Neuronal stem cell (in vitro differentiated cells): ENCODE results near the gene EXT2.

Experiments
- DNase-seq: peaks from one replicate; pipeline ENCODE4 v3.0.0-alpha.2; 2013; ENCODE audit warnings: low spot score
- H2AFZ ChIP-seq: one replicate; pipeline ENCODE4 v1.6.1; 2013; ENCODE audit warnings: mild to moderate bottlenecking, low read length, inconsistent platforms
- H2AK5ac ChIP-seq: 2 replicates; pipeline ENCODE4 v1.6.1; 2013; ENCODE audit warnings: low read depth, mild to moderate bottlenecking, inconsistent platforms, low read length, moderate library complexity, mixed read lengths
- H2BK120ac ChIP-seq: 2 replicates; pipeline ENCODE4 v1.6.1; 2013; ENCODE audit warnings: low read depth, mild to moderate bottlenecking, inconsistent platforms, low read length, moderate library complexity, mixed read lengths
- H2BK12ac ChIP-seq: one replicate; pipeline ENCODE4 v1.6.1; 2013; ENCODE audit warnings: low read length, inconsistent platforms
- H2BK15ac ChIP-seq: 2 replicates; pipeline ENCODE4 v1.6.1; 2013; ENCODE audit warnings: mild to moderate bottlenecking, low read length, inconsistent platforms, mixed read lengths
- H2BK5ac ChIP-seq: one replicate; pipeline ENCODE4 v1.6.1; 2013; ENCODE audit warnings: inconsistent platforms, mild to moderate bottlenecking, low read length, moderate library complexity
- H3K14ac ChIP-seq: one replicate; pipeline ENCODE4 v1.6.1; 2013; ENCODE audit warnings: low read length, inconsistent platforms
- H3K18ac ChIP-seq: 2 replicates; pipeline ENCODE4 v1.6.1; 2013; ENCODE audit warnings: low read length, inconsistent platforms
- H3K23ac ChIP-seq: 2 replicates; pipeline ENCODE4 v1.6.1; 2013; ENCODE audit warnings: low read depth, mild to moderate bottlenecking, mixed read lengths, low read length, inconsistent platforms; ENCODE audit not compliant: poor library complexity
- H3K27ac ChIP-seq: replicated peaks from 3 replicates; pipeline ENCODE4 v1.5.1; 2013; ENCODE audit warnings: low read length, inconsistent platforms
- H3K27me3 ChIP-seq, 3 experiments: 2 replicates each; pipeline ENCODE4 v1.6.1; 2013; ENCODE audit warnings: low read length in 3 of 3, mild to moderate bottlenecking in 2 of 3, inconsistent platforms in 1 of 3, low read depth in 1 of 3, mixed read lengths in 1 of 3, moderate library complexity in 1 of 3; ENCODE audit not compliant: control insufficient read depth in 3 of 3, insufficient read depth in 3 of 3
- H3K36me3 ChIP-seq, 2 donors: replicated peaks in 1 of 2; 2 replicates each; pipeline ENCODE4 v1.6.1; 2013; ENCODE audit warnings: low read length in 2 of 2; ENCODE audit not compliant: control insufficient read depth in 2 of 2, insufficient read depth in 2 of 2
- H3K4ac ChIP-seq: 2 replicates; pipeline ENCODE4 v1.6.1; 2013; ENCODE audit warnings: inconsistent platforms, mild to moderate bottlenecking, low read length, moderate library complexity
- H3K4me1 ChIP-seq, 2 donors: 1 replicate in 1 of 2; 2 replicates in 1 of 2; pipeline ENCODE4 v1.6.1; 2013; ENCODE audit warnings: low read length in 2 of 2, low read depth in 1 of 2; ENCODE audit not compliant: control insufficient read depth in 2 of 2, insufficient read depth in 1 of 2
- H3K4me2 ChIP-seq: one replicate; pipeline ENCODE4 v1.6.1; 2013; ENCODE audit warnings: mild to moderate bottlenecking, low read length, inconsistent platforms; ENCODE audit not compliant: insufficient read depth, poor library complexity, severe bottlenecking
- H3K4me3 ChIP-seq, 2 donors: 2 replicates each; pipeline ENCODE4 v1.5.1; 2013; ENCODE audit warnings: low read length in 2 of 2, mild to moderate bottlenecking in 2 of 2, inconsistent platforms in 1 of 2, moderate library complexity in 1 of 2
- H3K79me1 ChIP-seq: one replicate; pipeline ENCODE4 v1.6.1; 2013; ENCODE audit warnings: low read depth, mild to moderate bottlenecking, inconsistent platforms, low read length, moderate library complexity
- H3K9ac ChIP-seq: one replicate; pipeline ENCODE4 v1.6.1; 2013; ENCODE audit warnings: mild to moderate bottlenecking, low read depth, low read length, inconsistent platforms; ENCODE audit not compliant: poor library complexity
- H3K9me3 ChIP-seq, 2 donors: replicated peaks in 1 of 2; 2 replicates each; pipeline versions ENCODE3 to v1.6.1; 2013; ENCODE audit warnings: low read length in 2 of 2, mild to moderate bottlenecking in 2 of 2, inconsistent platforms in 1 of 2, low read depth in 1 of 2, mixed read lengths in 1 of 2, moderate library complexity in 1 of 2; ENCODE audit not compliant: control insufficient read depth in 2 of 2, insufficient read depth in 1 of 2
- H4K8ac ChIP-seq: one replicate; pipeline ENCODE4 v1.6.1; 2013; ENCODE audit warnings: low read depth, mild to moderate bottlenecking, inconsistent platforms, low read length, moderate library complexity
- H4K91ac ChIP-seq: one replicate; pipeline ENCODE4 v1.6.1; 2013; ENCODE audit warnings: low read length, low read depth, mild to moderate bottlenecking, inconsistent platforms; ENCODE audit not compliant: poor library complexity
- WGBS, 2 donors: extraction: QIAGEN DNeasy Blood & Tissue Kit; methylation state at CpG; one replicate each; pipeline ENCODE4 v1.1.7; 2013; ENCODE audit warnings: missing lambda C conversion rate in 2 of 2, mixed read lengths in 1 of 2; ENCODE audit not compliant: insufficient read length in 2 of 2, insufficient replicate concordance in 1 of 2; ENCODE audit errors: extremely low coverage in 2 of 2; 5-methylcytosine and 5-hydroxymethylcytosine counted together

The EXT2 gene

DNA sequence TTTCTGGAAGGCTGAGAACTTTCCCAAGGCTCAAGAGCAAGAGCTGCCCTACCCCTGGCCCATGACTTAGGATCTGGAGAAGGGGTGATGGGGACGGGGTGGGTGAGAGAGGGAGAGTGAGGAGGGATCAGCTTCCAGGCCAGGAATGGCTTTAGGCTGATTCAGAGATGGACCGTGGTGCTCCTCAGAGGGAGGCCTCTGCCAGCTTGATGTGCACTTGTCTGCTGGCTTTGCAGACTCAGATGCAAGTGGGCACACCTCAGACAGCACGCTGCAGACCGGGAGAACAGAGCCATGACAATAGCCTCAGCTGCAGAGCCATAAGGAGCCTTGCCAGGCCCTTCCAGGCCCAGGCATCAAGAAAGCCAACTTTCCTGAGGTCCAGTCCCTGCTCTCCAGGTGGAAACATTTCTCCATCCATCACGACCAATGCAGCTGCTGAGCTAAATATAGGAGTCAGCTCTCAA is 173.2 kb downstream of the EXT2 start:
- peak overlapping the region; percentile 71 for H3K9ac ChIP-seq
- H2BK120ac ChIP-seq, result no peak overlapping the region
- H3K4me3 ChIP-seq, result no peak overlapping the region
- no CpG with 5 or more reads among the region's 5 CpGs for WGBS, 2 donors
- no peak overlapping the region for H3K27ac ChIP-seq
- no peak overlapping the region for H3K23ac ChIP-seq
- H3K18ac ChIP-seq, result no peak overlapping the region
- H3K27me3 ChIP-seq, result peaks cover 0 to 5% (median 0%) of the 10 kb centered on the region in 3 experiments
- DNase-seq, result no peak
- H3K14ac ChIP-seq, result no peak overlapping the region
- peaks cover 9 to 14% of the 10 kb centered on the region in 2 donors for H3K4me1 ChIP-seq
- H4K91ac ChIP-seq, result no peak overlapping the region
- H3K36me3 ChIP-seq, result no peaks in the 10 kb centered on the region
- peak overlapping the region; percentile 60 for H2BK12ac ChIP-seq
- no peaks in the 10 kb centered on the region for H3K9me3 ChIP-seq
- H3K79me1 ChIP-seq, result no peaks in the 10 kb centered on the region
- H2BK15ac ChIP-seq, result no peak overlapping the region
- no peak overlapping the region for H3K4me2 ChIP-seq
- peak overlapping the region; percentile 53 for H2AK5ac ChIP-seq
- H2AFZ ChIP-seq, result no peak overlapping the region
- no peak overlapping the region for H4K8ac ChIP-seq
- H3K4ac ChIP-seq, result no peak overlapping the region
- no peak overlapping the region for H2BK5ac ChIP-seq

DNA sequence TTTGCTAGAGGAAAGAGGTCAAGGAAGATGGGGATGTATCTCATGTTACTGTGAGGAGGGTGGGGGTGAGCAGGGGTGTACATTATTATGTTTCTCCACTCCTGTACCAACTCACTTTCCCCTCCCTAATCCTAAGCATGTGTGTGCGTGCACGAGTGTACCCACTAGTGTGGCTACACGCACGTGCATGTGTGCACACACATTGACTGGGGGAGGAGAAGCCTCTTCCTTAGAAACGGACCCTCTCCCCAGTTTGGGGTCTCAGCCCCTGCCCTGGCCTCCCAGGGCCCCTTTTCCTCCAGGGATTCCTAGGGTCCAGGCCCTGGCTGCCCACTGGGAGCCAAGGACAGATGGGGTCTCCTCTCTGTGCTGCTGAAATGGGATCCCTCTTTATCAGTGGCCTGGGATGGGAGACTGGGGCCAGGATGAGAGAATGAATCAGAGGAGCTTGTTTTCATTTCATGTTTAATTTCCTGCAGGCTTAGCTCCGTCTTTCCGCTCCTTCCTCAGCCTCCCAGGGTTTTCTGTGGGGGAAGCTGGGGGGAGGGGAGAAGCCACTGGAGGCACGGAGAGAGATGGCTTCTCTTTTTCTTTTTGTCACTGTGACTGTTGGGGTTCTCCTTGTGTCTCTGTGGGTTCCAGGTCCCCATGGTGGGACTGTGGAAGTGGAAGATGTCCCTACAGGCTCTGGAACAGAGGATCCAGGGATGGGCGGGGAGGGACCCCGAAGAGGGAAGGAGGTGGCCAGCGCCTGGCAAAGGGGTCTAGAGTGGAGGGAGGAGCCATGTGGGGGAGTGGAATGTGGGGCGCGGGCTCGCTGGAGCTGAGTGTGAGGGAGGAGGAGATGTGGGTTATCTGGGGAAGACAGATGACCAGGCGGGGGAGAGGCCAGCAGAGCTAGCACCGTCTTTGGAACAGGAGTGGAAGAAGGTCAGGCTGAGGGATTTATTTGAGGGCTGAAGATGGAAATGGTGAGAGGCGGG is 174.2 kb downstream of the EXT2 start:
- Histone ChIP-seq H3K9ac (no peak overlapping the region), H3K79me1 (no peaks in the 10 kb centered on the region), H2AFZ (no peak overlapping the region), H2BK5ac (peak overlapping the region; percentile 16), H2BK12ac (peak overlapping the region; percentile 76), H3K4me1 (peaks cover 2 to 8% of the 10 kb centered on the region in 2 donors), H3K9me3 (peaks cover 0 to 2% of the 10 kb centered on the region in 2 donors), H4K91ac (no peak overlapping the region), H4K8ac (no peak overlapping the region), H3K4me2 (no peak overlapping the region), H3K18ac (peak overlapping the region; percentile 54), H3K4ac (no peak overlapping the region), H3K27ac (no peak overlapping the region), H2BK15ac (peak overlapping the region; percentile 51), H3K27me3 (peaks cover 0 to 5% (median 0%) of the 10 kb centered on the region in 3 experiments), H3K36me3 (peaks cover 0 to 1% of the 10 kb centered on the region in 2 donors), H3K4me3 (no peak overlapping the region), H2BK120ac (peak overlapping the region; percentile 56), H3K23ac (no peak overlapping the region), H2AK5ac (peak overlapping the region; percentile 90), H3K14ac (no peak overlapping the region)
- WGBS, 2 donors, result no CpG with 5 or more reads among the region's 17 CpGs
- no peak for DNase-seq

- DNase-seq, result no peak
- peaks cover 0 to 5% (median 0%) of the 10 kb centered on the region in 3 experiments for H3K27me3 ChIP-seq
- H3K36me3 ChIP-seq, result peaks cover 0 to 1% of the 10 kb centered on the region in 2 donors
- no peak overlapping the region for H3K4me3 ChIP-seq
- peak overlapping the region; percentile 47 for H2BK120ac ChIP-seq
- peak overlapping the region; percentile 90 for H2AK5ac ChIP-seq
- peak overlapping the region; percentile 71 for H3K18ac ChIP-seq
- peak overlapping the region; percentile 48 for H2BK12ac ChIP-seq
- peaks cover 0 to 2% of the 10 kb centered on the region in 2 donors for H3K9me3 ChIP-seq
- H3K4ac ChIP-seq, result no peak overlapping the region
- H2BK5ac ChIP-seq, result peak overlapping the region; percentile 20
- H2AFZ ChIP-seq, result no peak overlapping the region
- H3K4me2 ChIP-seq, result no peak overlapping the region
- no peak overlapping the region for H4K8ac ChIP-seq
- H3K14ac ChIP-seq, result no peak overlapping the region
- H3K4me1 ChIP-seq, result peaks cover 0 to 8% of the 10 kb centered on the region in 2 donors
- H4K91ac ChIP-seq, result no peak overlapping the region
- no peaks in the 10 kb centered on the region for H3K79me1 ChIP-seq
- no peak overlapping the region for H3K27ac ChIP-seq
- peak overlapping the region; percentile 51 for H2BK15ac ChIP-seq
- peak overlapping the region; percentile 64 for H3K9ac ChIP-seq
- no CpG with 5 or more reads among the region's 20 CpGs for WGBS, 2 donors
- H3K23ac ChIP-seq, result no peak overlapping the region
Observed at GRCh38 chr11:44270403-44271273, 175.2 kb downstream of the EXT2 start.
